HepG2 (cell line): ENCODE measurements around the gene STK4. TPM values are rescaled to one million over a fixed set of nuclear protein-coding genes. Genes with fewer than 3 reads are reported as not detected.

ENCODE experiments used
- CBX1 ChIP-seq: IDR thresholded peaks from one replicate; pipeline ENCODE4 v1.6.1; 2016; ENCODE audit warnings: antibody characterized with exemption, low read depth
- EEA1 ChIP-seq: sonication (generic); formaldehyde crosslinking; IDR thresholded peaks from 2 replicates; pipeline ENCODE4 v1.5.1; 2020; ENCODE audit warnings: mild to moderate bottlenecking, missing genetic modification reagents, borderline replicate concordance
- GMEB1 ChIP-seq: sonication (generic); formaldehyde crosslinking; IDR thresholded peaks from 2 replicates; pipeline ENCODE4 v1.5.1; 2020; ENCODE audit warnings: missing genetic modification reagents, mild to moderate bottlenecking, borderline replicate concordance
- GTF2F1 ChIP-seq: fragments of 150-350 bp; IDR thresholded peaks from 2 replicates; pipeline ENCODE4 v1.6.1; 2014; ENCODE audit warnings: low read length
- HDAC6 ChIP-seq: fragments of 200-600 bp; sonication (generic); IDR thresholded peaks from 2 replicates; pipeline ENCODE4 v1.7.0; 2017; ENCODE audit warnings: mild to moderate bottlenecking, antibody characterized with exemption, low read length, low read depth
- HES4 ChIP-seq: sonication (generic); formaldehyde crosslinking; IDR thresholded peaks from 2 replicates; pipeline ENCODE4 v1.9.0; 2021; ENCODE audit warnings: mild to moderate bottlenecking, missing genetic modification reagents, borderline replicate concordance
- IKZF4 ChIP-seq: sonication (generic); formaldehyde crosslinking; IDR thresholded peaks from 2 replicates; pipeline ENCODE4 v1.5.1; 2020; ENCODE audit warnings: borderline replicate concordance, mild to moderate bottlenecking, low read depth, missing genetic modification reagents; ENCODE audit errors: not compliant biosample characterization
- KAT7 ChIP-seq: IDR thresholded peaks from 2 replicates; pipeline ENCODE4 v1.6.1; 2018; ENCODE audit warnings: borderline replicate concordance, missing compliant biosample characterization
- KLF16 ChIP-seq, 2 experiments: sonication (generic) in 1 of 2; formaldehyde crosslinking in 1 of 2; IDR thresholded peaks; 2 replicates each; pipeline versions ENCODE4 v1.6.1 to v1.8.0; 2016 to 2023; ENCODE audit warnings: missing genetic modification reagents in 2 of 2, missing compliant biosample characterization in 1 of 2
- POLR2A ChIP-seq, 2 experiments: IDR thresholded peaks; 2 replicates each; pipeline ENCODE4 v1.6.1; 2011; ENCODE audit warnings: low read depth in 2 of 2, low read length in 2 of 2, mild to moderate bottlenecking in 1 of 2, moderate library complexity in 1 of 2; ENCODE audit not compliant: insufficient read depth in 1 of 2
- SIX4 ChIP-seq: sonication (generic); formaldehyde crosslinking; IDR thresholded peaks from 2 replicates; pipeline ENCODE4 v1.4.0; 2020; ENCODE audit warnings: missing genetic modification reagents
- SOX13 ChIP-seq, 3 experiments: fragments of 450-650 bp in 1 of 3; sonication (generic) in 1 of 3; formaldehyde crosslinking in 1 of 3; IDR thresholded peaks in 2 of 3; conservative IDR thresholded peaks in 1 of 3; 2 replicates each; pipeline versions ENCODE4 v1.5.0 to v1.6.1; 2016 to 2020; ENCODE audit warnings: antibody characterized with exemption in 1 of 3, mild to moderate bottlenecking in 1 of 3, missing compliant biosample characterization in 1 of 3, missing genetic modification reagents in 1 of 3, moderate library complexity in 1 of 3
- SSRP1 ChIP-seq: IDR thresholded peaks from 2 replicates; pipeline ENCODE4 v1.6.1; 2016; ENCODE audit warnings: control low read depth
- TAF15 ChIP-seq: fragments of 200-400 bp; formaldehyde crosslinking; IDR thresholded peaks from one replicate; pipeline ENCODE4 v1.6.1; 2018; ENCODE audit warnings: mild to moderate bottlenecking, low read depth, low read length; ENCODE audit not compliant: poor library complexity, severe bottlenecking
- ZBTB40 ChIP-seq, 2 experiments: fragments of 450-650 bp in 1 of 2; sonication (generic) in 1 of 2; formaldehyde crosslinking in 1 of 2; IDR thresholded peaks; 2 replicates each; pipeline versions ENCODE4 v1.6.1 to v1.8.0; 2016 to 2022; ENCODE audit warnings: antibody characterized with exemption in 1 of 2, mild to moderate bottlenecking in 1 of 2, missing genetic modification reagents in 1 of 2
- ZNF251 ChIP-seq: sonication (generic); formaldehyde crosslinking; IDR thresholded peaks from 2 replicates; pipeline ENCODE4 v1.9.0; 2021; ENCODE audit warnings: mild to moderate bottlenecking, missing genetic modification reagents
- ZNF275 ChIP-seq: sonication (generic); formaldehyde crosslinking; IDR thresholded peaks from 2 replicates; pipeline ENCODE4 v1.8.0; 2022; ENCODE audit warnings: missing genetic modification reagents, mild to moderate bottlenecking, inconsistent platforms, borderline replicate concordance
- ZNF282 ChIP-seq: fragments of 450-650 bp; IDR thresholded peaks from 2 replicates; pipeline ENCODE4 v1.6.1; 2018; ENCODE audit not compliant: partially characterized antibody
- polyA plus RNA-seq, 8 experiments: library from polyadenylated mRNA; depleted of rRNA in 3 of 8; stranded (reverse) in 7 of 8; unstranded in 1 of 8; fragments of >200 nt; fragmentation: Illumina TruSeq in 4 of 8; extraction: Trizol in 4 of 8; gene quantifications; 2 replicates each; pipeline versions ENCODE4 v1.2.1 to v1.2.3, GENCODE V29; 2011 to 2016; ENCODE audit warnings: low read depth in 4 of 8, missing spikeins in 1 of 8, mixed read lengths in 1 of 8; ENCODE audit not compliant: insufficient read depth in 1 of 8
- total RNA-seq, 5 experiments: library from RNA; depleted of rRNA; stranded (reverse); fragments of >200 nt; fragmentation: Illumina TruSeq; extraction: Trizol; gene quantifications; 2 replicates each; pipeline ENCODE4 v1.2.3, GENCODE V29; 2016; ENCODE audit warnings: low read depth in 1 of 5

Gene STK4
- total and polyA plus RNA-seq, 2 of the 13 experiments (the other 11 are each of a cell fraction or from before 2014, with no cell fraction given), result 25.6 to 38.3 TPM

- no peak for TF ChIP-seq ZBTB40 (IDR thresholded peaks at IDR 0.05)
- no peak for TF ChIP-seq ZBTB40 (CRISPR knock-in tag; IDR thresholded peaks at IDR 0.05)
- no peak for TF ChIP-seq IKZF4
- no peak; the same call in 1 of the 2 replicates for TF ChIP-seq GMEB1 (CRISPR knock-in tag)
- TF ChIP-seq HDAC6, result no peak
- TF ChIP-seq TAF15, result no peak
- TF ChIP-seq KAT7 (CRISPR knock-in tag), result no peak
- TF ChIP-seq SOX13 (IDR thresholded peaks at IDR 0.05), result peak; percentile 67; the same call in 1 of the 2 replicates
- TF ChIP-seq SOX13 (CRISPR knock-in tag; conservative IDR thresholded peaks at IDR 0.05 in 1 of 2, IDR thresholded peaks at IDR 0.05 in 1 of 2), result peak in 1 of 2 experiments; percentile 96; a peak in 2 of 4 replicates
- no peak for TF ChIP-seq HES4 (CRISPR knock-in tag)
- TF ChIP-seq SIX4, result no peak
- TF ChIP-seq ZNF251 (CRISPR knock-in tag), result no peak
- TF ChIP-seq ZNF282, result no peak
- no peak for TF ChIP-seq CBX1
- TF ChIP-seq GTF2F1, result no peak
- TF ChIP-seq POLR2A (IDR thresholded peaks at IDR 0.05; ENCODE audit: insufficient read depth in 1 of 2, low read depth in 2 of 2, low read length in 2 of 2), result no peak
- peak in 1 of 2 experiments; percentile 39; a peak in 1 of 4 replicates for TF ChIP-seq KLF16 (CRISPR knock-in tag; IDR thresholded peaks at IDR 0.05)
- TF ChIP-seq EEA1 (CRISPR knock-in tag), result no peak
- no peak for TF ChIP-seq ZNF275 (CRISPR knock-in tag)
- TF ChIP-seq SSRP1 (CRISPR knock-in tag), result no peak
Observed at GRCh38 chr20:45077559-45077958, 111.2 kb downstream of the STK4 start (continued).
